ENCODE measurements around the gene NAB2.

NAB2 gene

GRCh38 chr12:57123813-57124212, 34.9 kb downstream of the NAB2 start:
- Histone ChIP-seq H3K9ac (no peak overlapping the region), H3K36me3 (ENCODE audit: insufficient read depth) (no peaks in the 10 kb centered on the region), H3K4me3 (IDR thresholded peaks at IDR 0.05; ENCODE audit: insufficient read depth, low read depth, low read length) (no peak overlapping the region), H3K4me2 (no peak overlapping the region), H3K4me1 (ENCODE audit: low read depth, poor library complexity, severe bottlenecking) (peaks cover 12% of the 10 kb centered on the region), H3K27ac (no peak overlapping the region), H3K27me3 (ENCODE audit: insufficient read depth, low read depth) (peaks cover 29% of the 10 kb centered on the region; the same call in 1 of the 2 replicates), H3K79me2 (ENCODE audit: insufficient read depth, low read depth) (no peaks in the 10 kb centered on the region), H4K20me1 (ENCODE audit: insufficient read depth) (no peaks in the 10 kb centered on the region), H2AFZ (ENCODE audit: low read depth) (no peak overlapping the region)
- TF ChIP-seq CTCF (conservative IDR thresholded peaks at IDR 0.05; ENCODE audit: low read depth, low read length) = no peak

- no peaks in the 10 kb centered on the region for H4K20me1 ChIP-seq (ENCODE audit: insufficient read depth)
- TF ChIP-seq CTCF (conservative IDR thresholded peaks at IDR 0.05; ENCODE audit: low read depth, low read length) = peak; percentile 100
- no peaks in the 10 kb centered on the region for H3K36me3 ChIP-seq (ENCODE audit: insufficient read depth)
- H3K27me3 ChIP-seq (ENCODE audit: insufficient read depth, low read depth) = peaks cover 31% of the 10 kb centered on the region; the same call in 1 of the 2 replicates
- H3K27ac ChIP-seq = no peak overlapping the region
- H3K9ac ChIP-seq = no peak overlapping the region
- H3K4me2 ChIP-seq = no peak overlapping the region
- no peak overlapping the region for H2AFZ ChIP-seq (ENCODE audit: low read depth)
- peaks cover 14% of the 10 kb centered on the region for H3K4me1 ChIP-seq (ENCODE audit: low read depth, poor library complexity, severe bottlenecking)
- no peaks in the 10 kb centered on the region for H3K79me2 ChIP-seq (ENCODE audit: insufficient read depth, low read depth)
- no peak overlapping the region for H3K4me3 ChIP-seq (IDR thresholded peaks at IDR 0.05; ENCODE audit: insufficient read depth, low read depth, low read length)
Observed at GRCh38 chr12:57124261-57124877, 35.5 kb downstream of the NAB2 start.

- H3K9ac ChIP-seq = no peak overlapping the region
- H3K27me3 ChIP-seq (ENCODE audit: insufficient read depth, low read depth) = peaks cover 46% of the 10 kb centered on the region; the same call in 1 of the 2 replicates
- no peak for TF ChIP-seq CTCF (conservative IDR thresholded peaks at IDR 0.05; ENCODE audit: low read depth, low read length)
- H3K4me2 ChIP-seq = no peak overlapping the region
- no peak overlapping the region for H2AFZ ChIP-seq (ENCODE audit: low read depth)
- no peaks in the 10 kb centered on the region for H4K20me1 ChIP-seq (ENCODE audit: insufficient read depth)
- H3K4me3 ChIP-seq (IDR thresholded peaks at IDR 0.05; ENCODE audit: insufficient read depth, low read depth, low read length) = no peak overlapping the region
- peaks cover 18% of the 10 kb centered on the region for H3K4me1 ChIP-seq (ENCODE audit: low read depth, poor library complexity, severe bottlenecking)
- no peaks in the 10 kb centered on the region for H3K36me3 ChIP-seq (ENCODE audit: insufficient read depth)
- H3K27ac ChIP-seq = no peak overlapping the region
- no peaks in the 10 kb centered on the region for H3K79me2 ChIP-seq (ENCODE audit: insufficient read depth, low read depth)
Observed at GRCh38 chr12:57126061-57126460, 37.1 kb downstream of the NAB2 start.

GRCh38 chr12:57126561-57126960, 37.6 kb downstream of the NAB2 start:
- Histone ChIP-seq H3K4me1 (ENCODE audit: low read depth, poor library complexity, severe bottlenecking) (peaks cover 19% of the 10 kb centered on the region), H3K4me3 (IDR thresholded peaks at IDR 0.05; ENCODE audit: insufficient read depth, low read depth, low read length) (no peak overlapping the region), H3K27ac (no peak overlapping the region), H3K9ac (no peak overlapping the region), H3K4me2 (peak overlapping the region; percentile 93; the same call in 1 of the 2 replicates), H2AFZ (ENCODE audit: low read depth) (peak overlapping the region; percentile 100; the same call in 1 of the 2 replicates), H3K79me2 (ENCODE audit: insufficient read depth, low read depth) (no peaks in the 10 kb centered on the region), H3K27me3 (ENCODE audit: insufficient read depth, low read depth) (peaks cover 49% of the 10 kb centered on the region; the same call in 1 of the 2 replicates), H4K20me1 (ENCODE audit: insufficient read depth) (no peaks in the 10 kb centered on the region), H3K36me3 (ENCODE audit: insufficient read depth) (no peaks in the 10 kb centered on the region)
- TF ChIP-seq CTCF (conservative IDR thresholded peaks at IDR 0.05; ENCODE audit: low read depth, low read length) = no peak
